Activated naive CD4-positive, alpha-beta T cell treated with anti-CD3 and anti-CD28 coated beads, Interleukin-2, amount 50 U/mL, for 16 hours (primary cell): ENCODE measurements around the gene MSI2.

Experiments used
- DNase-seq: peaks from one replicate; pipeline ENCODE4 v3.0.0-alpha.2; 2020

Gene MSI2

DNA sequence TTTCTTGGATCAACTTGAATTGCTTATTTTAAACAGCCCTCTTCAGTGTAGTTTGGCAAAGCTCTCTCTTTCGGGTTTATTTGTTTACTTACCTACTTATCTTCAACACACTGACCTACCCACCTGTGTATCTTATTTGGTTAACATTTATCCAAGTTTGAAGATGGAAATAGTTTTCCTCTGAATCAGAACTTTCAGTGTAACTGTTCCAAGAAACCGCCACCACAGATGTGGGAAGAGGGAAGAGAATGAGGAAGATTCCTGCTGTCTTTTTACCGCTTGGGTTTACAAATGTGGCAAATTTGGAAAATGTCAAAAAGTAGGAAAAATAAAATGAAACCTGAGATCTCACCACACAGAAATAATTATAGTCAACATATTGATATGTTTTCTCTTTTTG lies 115.8 kb downstream of the MSI2 start:
- no peak for DNase-seq

DNA sequence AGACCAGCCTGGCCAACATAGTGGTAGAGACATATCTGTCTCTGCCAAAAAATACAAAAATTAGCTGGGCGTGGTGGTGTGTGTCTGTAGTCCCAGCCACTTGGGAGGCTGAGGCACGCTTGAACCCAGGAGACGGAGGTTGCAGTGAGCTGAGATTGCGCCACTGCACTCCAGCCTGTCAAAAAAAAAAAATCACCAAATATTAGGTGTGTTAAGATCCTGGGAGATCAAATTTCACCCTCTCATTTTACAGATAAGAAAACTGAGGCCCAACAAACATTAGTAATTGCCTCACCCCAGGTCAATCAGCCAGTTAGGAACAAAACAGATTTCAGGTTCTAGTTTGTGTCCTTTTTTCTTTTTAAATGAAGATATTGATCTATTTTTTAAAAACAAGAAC lies 116.7 kb downstream of the MSI2 start:
- no peak for DNase-seq

DNA sequence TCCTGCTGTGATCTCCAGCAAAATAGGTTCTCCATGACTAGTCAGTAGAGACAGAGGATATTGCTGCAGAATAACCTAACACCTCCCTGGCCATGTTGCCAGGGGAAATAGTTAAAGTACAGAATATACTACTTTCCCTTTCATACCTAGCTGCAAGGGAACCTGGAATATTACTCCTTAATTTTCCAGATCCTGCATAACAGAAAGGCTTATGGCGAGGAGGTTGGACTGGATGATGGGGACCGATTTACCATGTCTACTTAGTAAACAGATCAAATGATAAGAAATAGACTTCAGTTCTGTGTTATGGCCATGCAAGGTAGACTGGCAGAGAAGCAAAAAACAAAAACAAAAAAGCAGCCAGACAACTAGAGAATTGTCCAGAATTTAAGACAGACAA lies 117.4 kb downstream of the MSI2 start:
- no peak for DNase-seq

DNA sequence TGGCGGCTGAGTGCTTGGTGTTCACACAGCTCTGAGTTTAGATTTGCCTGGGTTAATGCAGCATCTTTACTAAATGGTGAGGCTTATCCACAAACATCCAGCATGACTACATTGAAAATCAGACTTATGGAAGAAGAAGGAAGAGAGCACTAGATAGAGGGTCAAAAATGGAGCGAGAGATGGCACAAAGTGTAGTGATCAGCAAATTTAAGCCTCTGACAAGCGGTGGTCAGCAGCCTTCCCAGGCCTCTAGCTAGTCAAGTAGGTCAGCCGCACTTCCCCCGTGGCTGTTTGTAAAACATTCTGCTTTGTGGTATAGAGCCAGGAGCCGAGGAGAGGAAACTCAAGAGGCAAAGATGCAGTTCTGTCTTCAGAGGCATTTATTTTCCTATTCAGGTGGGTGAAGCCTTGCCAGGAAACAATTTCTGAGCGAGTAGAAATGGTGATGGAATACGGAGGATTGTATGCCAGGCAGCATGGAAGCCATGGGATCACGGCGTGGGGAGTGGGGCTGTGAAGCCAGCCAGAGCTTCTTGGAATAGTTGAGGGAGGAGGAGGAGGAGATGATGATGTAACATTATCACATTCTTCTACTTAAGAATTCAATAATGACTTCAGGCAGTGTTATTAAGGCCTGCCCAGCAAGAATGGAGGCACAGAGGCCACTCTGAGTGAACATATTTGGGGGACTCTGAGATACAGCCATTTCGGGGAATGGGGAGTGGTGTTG lies 118.9 kb downstream of the MSI2 start:
- DNase-seq, result no peak

DNA sequence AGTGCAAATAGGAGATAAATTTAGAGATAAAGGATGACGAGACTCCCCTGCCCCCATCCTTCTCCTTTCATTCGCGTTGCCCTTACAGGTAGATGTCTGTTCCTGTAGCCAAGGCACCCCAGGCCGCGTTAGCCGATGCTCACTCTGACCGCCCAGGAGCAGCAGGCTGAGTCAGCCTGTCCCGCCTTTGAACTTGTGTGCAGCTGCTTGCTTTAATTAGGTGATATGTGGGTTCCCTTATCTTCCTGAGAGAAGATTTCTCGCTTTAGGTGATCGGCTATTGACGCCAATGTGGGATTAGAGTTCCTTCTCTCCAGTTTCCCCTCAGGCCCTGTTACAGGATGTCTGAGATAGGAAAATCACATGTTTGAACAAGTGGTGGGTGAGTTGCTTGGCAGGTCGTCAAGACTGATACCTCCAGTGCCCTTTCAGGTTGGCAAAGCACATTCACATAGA lies 119.5 kb downstream of the MSI2 start:
- no peak for DNase-seq

- no peak for DNase-seq
Observed at GRCh38 chr17:57377094-57377493, 120.8 kb downstream of the MSI2 start.

DNA sequence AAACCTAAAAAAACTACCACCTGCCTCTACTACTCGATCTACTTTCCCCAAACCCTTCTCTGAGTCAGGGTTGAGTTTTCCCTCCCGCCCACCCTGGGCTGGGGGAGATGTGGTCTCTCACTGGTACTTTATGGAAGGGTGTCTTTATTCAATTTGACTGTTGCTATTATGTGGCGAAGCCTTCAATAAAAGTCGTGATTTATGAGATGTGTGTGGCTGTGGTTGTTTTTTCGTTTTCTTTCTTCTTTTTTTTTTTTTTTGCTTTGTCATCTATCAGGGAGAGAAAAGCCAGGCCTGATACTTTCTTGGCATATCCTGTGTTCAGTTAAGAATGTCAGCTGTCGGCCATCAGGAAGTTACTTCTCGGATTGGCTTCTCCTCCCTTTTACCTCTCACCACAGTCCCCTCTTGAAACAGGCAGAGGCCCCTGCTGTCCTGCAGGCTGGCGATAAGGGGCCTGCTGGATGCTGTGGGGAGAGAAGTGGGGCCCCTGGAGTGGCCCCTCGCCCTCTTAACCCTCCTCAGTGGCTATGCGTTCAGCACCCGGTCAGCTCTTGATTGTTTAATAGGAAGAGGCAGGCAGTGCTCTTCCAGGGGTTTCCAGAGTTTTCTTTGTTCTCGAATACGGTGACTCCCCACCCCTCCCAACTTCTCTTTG lies 123.0 kb downstream of the MSI2 start:
- DNase-seq, result peak; percentile 17

DNA sequence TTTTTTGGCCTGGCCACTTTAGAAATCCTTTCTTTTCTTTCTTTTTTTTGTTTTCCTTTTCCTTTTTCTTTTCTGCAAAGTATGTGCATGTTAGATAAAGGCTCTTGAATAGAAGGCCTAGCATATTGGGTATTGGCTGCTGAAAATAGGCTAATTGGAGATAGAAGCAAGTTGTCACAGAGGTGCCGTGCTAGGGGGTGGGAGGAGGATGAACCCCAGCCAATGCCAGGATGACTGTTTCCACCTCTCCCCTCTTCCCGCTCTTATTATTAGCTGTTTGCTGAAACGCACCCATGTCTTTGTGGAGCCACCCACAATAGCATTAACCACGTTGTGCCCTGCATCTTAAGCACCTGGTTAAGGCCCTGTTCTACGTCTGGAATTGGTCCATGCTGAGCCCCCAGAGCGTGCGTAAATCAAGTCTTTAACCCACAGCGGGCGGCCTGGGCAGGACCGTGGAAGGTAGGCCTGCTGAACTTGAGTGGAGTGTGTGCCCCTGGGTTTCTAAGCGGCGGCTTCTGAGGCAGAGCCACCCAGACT lies 123.6 kb downstream of the MSI2 start:
- no peak for DNase-seq

- DNase-seq, result no peak
Observed at GRCh38 chr17:57381498-57381897, 125.2 kb downstream of the MSI2 start.

- no peak for DNase-seq
Observed at GRCh38 chr17:57384219-57384618, 127.9 kb downstream of the MSI2 start.

- DNase-seq, result no peak
Observed at GRCh38 chr17:57385975-57386374, 129.7 kb downstream of the MSI2 start.

DNA sequence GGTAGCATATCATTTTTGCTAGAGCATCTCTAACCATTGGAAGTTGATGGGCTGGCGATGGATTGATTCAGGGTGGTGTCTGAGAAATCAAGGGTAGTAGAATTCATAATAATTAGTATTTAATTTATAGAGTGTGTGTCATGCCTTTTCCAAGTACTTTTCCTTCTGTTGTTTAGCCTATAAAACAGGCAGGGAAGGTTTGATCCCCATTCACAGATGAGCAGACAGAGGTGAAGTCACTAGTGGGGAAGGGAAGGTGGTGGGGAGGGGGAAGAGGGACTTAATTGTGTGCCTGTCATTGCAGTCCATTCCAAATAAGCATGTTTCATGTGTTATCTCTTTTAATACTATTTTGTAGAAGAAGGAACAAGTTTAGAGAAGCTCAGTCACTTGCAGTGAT lies 131.3 kb downstream of the MSI2 start:
- DNase-seq, result no peak

GRCh38 chr17:57388131-57388725 lies 131.9 kb downstream of the MSI2 start:
- no peak for DNase-seq

GRCh38 chr17:57389473-57389872 lies 133.2 kb downstream of the MSI2 start:
- DNase-seq, result no peak

DNA sequence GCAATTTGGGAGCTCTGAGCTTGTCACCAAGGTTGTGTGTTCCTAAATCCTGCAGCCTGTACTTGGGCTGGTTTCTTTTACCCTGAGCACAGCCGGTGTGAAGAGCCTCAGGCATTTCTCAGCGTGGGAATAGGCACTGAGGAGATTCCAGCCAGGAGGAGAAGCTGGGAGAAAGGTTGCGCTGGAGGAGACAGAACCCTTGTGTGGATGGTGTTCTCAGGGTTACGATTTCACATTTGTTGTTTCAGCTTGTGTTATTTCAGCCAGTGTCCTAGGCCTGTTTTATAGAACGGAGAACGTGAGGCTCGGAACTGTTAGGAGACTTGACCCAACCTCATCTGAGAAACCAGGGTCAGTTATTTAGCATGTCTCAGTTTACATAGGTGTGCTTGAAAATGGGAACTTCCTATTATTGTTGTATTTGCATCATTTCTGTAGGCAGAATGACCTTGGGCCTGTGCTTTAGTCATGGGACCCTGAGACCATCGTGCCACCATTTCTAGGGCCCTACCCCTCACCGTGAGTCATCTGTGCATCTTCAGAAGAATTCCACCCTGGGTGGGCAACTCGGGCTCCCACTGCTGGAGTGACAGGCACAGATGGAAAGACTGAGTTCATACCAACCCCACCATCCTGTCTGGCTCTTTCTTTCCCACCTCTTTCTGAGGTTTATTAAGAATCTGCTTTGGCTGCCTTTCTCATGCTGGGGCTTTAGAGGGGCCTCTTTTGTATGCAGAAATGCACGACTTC lies 134.9 kb downstream of the MSI2 start:
- DNase-seq, result no peak

DNA sequence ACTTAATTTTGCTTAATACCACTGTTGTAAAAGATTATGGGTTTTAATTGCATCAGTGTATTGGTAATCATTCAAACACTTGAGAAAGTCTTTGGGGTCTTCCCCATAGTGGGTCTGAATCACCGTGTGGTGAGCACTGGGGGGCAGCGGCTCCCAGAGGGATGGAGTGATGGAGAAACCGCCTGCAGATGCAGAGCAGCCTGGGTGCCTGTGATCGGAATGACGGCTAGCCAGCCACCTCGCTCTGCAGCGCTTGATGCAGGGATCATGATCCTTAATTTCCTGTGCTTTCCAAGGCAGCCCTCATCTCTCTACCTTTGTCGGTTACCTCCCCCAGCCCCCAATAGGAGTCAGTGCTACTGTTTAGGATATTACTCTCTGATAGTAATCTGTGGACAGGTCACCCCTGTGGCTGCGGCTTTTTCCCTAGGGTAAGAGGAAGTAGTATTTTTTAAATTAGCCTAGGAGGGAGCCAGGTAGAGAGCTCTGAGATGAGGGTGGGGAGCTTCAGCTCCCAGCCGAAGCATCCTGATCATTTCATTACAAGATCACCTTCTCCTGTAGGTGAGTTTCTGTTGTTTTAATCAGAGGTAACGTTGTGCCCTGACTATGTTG lies 135.6 kb downstream of the MSI2 start:
- no peak for DNase-seq

DNA sequence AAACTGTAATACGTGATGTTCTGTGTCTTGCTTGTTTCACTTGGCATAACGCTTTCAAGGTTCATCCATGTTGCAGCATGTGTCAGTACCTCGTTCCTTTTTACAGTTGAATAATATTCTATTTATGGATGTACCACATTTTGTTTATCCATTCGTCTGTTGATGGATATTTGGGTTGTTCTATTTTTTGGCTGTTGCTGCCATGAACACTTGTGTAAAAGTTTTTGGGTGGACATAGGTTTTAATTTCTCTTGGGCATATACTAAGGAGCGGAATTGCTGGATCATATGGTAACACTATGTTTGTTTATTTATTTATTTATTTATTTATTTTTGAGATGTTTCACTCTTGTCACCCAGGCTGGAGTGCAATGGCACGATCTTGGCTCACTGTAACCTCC lies 137.0 kb downstream of the MSI2 start:
- no peak for DNase-seq

DNA sequence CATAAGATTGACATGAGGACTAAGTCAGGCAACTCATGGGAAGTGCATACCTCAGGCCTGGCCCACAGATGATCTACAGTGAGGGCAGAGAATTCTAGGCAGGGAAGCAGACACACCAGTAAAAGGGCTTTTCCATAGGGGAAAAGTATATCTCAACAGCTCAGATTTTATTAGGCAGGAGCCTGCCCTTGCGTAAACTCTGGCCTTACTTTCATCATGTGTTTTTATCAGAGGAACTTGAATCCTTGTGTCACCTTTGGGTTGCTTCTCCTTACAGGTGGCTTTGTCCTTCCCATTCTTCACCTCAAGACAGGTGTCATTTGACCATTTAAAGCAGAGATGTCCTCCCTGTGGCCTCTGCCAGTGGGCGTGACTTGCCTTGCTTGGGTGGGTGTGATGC lies 138.1 kb downstream of the MSI2 start:
- no peak for DNase-seq

GRCh38 chr17:57395721-57396321 lies 139.5 kb downstream of the MSI2 start:
- no peak for DNase-seq

DNA sequence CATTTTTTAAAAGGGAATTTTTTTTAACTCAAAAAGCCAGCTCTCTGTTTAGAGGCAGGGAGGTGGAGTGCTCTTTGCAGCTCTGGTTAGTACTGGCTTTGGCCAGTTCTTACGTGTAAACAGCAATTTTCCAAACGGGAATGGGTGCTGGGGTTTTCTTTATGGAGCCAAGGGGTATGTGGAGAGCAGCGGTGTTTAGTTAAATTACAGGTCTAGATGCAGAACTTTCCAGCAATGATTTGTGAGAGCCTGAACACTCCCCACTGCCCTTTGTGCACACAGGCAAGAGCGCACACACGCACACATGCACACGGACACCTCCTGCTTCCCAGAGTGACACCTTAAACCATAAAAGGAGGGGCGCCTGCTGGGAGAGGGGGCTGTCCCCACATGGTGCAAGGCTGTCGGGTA lies 140.2 kb downstream of the MSI2 start:
- no peak for DNase-seq

DNA sequence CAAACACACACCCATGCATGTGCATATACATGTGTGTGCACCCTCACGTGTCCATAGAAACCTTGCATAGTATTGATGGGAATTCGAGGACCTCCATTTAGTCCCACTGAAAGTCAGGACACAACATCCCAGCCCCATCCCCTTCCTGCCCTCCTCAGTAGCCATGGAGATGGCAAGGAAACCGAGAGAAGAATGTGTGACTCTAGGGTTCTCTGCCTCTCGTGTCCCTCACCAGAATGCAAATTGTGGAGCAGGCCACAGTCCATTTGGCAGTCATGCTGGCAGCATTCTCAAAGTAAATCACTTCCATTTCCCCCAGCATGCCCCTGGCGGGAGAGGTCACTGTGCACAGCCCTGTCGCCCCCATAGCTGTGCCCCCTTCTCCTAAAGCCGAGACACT lies 141.1 kb downstream of the MSI2 start:
- no peak for DNase-seq

DNA sequence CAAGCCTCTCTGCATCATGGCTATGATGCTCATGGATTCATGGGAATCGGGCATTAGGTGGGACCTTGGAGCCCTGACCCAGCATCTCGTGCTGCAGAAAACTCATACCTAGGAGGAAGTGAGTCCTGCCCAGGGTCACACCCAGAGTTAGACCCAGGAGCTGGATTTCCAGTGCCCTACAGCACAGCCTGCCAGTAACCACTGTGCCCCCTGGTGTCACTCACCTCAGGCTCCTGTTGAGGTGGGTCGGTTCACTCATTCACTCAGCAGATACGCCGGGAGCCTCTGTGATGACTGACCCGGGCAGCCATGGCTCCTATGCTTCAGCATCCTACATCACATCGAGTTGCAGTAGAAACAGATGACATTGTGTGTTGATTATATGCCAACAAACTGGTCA lies 143.4 kb downstream of the MSI2 start:
- DNase-seq, result no peak
